Astrocyte of the hippocampus (primary cell): ENCODE data around the gene NDFIP1.
"Not testable (repeated sequence)": the region's sequence is repeated elsewhere in the genome, so short reads cannot be mapped to it uniquely, and the experiment has no call there.

Experiments used
- DNase-seq: peaks from one replicate; pipeline ENCODE4 v3.0.0; 2011; ENCODE audit warnings: low read depth, low spot score

The NDFIP1 gene

GRCh38 chr5:142186857-142187594, 78.4 kb downstream of the NDFIP1 start:
- peak; percentile 27 for DNase-seq

- not testable (repeated sequence) for DNase-seq
These were observed 80.1 kb downstream of the NDFIP1 start for GRCh38 chr5:142188691-142189090.

- no peak for DNase-seq
These were observed 81.2 kb downstream of the NDFIP1 start for GRCh38 chr5:142189813-142190212.

- no peak for DNase-seq
These were observed 83.2 kb downstream of the NDFIP1 start for GRCh38 chr5:142191776-142192175.

- DNase-seq, result no peak
These were observed 83.9 kb downstream of the NDFIP1 start for GRCh38 chr5:142192286-142193113.

GRCh38 chr5:142193114-142193428, 84.5 kb downstream of the NDFIP1 start:
- no peak for DNase-seq

- DNase-seq, result no peak
These were observed 88.5 kb downstream of the NDFIP1 start for GRCh38 chr5:142197098-142197497.

- DNase-seq, result no peak
These were observed 89.2 kb downstream of the NDFIP1 start for GRCh38 chr5:142197781-142198180.

- no peak for DNase-seq
These were observed 90.8 kb downstream of the NDFIP1 start for GRCh38 chr5:142199388-142199787.

GRCh38 chr5:142200387-142200786, 91.8 kb downstream of the NDFIP1 start:
- no peak for DNase-seq

- peak; percentile 75 for DNase-seq
These were observed 92.9 kb downstream of the NDFIP1 start for GRCh38 chr5:142201471-142201887.

GRCh38 chr5:142202282-142202681, 93.7 kb downstream of the NDFIP1 start:
- peak; percentile 64 for DNase-seq
